MG63 (cell line): ENCODE data around the gene CHST11. TPM values are rescaled to one million over a fixed set of nuclear protein-coding genes. Genes with fewer than 3 reads are reported as not detected.

Experiments used
- DNase-seq: peaks from one replicate; pipeline ENCODE4 v3.0.0-alpha.2; 2020
- H3K27me3 ChIP-seq: fragments of 250-450 bp; sonication (Bioruptor Pico); 2 replicates; pipeline ENCODE4 v1.5.1; 2020; ENCODE audit warnings: mild to moderate bottlenecking, moderate library complexity
- H3K36me3 ChIP-seq: fragments of 250-450 bp; sonication (Bioruptor Pico); 2 replicates; pipeline ENCODE4 v1.5.1; 2020; ENCODE audit warnings: mild to moderate bottlenecking, moderate library complexity
- H3K4me3 ChIP-seq: fragments of 250-450 bp; sonication (Bioruptor Pico); 2 replicates; pipeline ENCODE4 v1.5.1; 2020; ENCODE audit warnings: mild to moderate bottlenecking, moderate library complexity
- H3K9me3 ChIP-seq: fragments of 250-450 bp; sonication (Bioruptor Pico); 2 replicates; pipeline ENCODE4 v1.5.1; 2020; ENCODE audit warnings: mild to moderate bottlenecking, moderate library complexity
- total RNA-seq: library from RNA; depleted of rRNA; stranded (reverse); fragments of >200 nt; shearing (Covaris generic); gene quantifications from 2 replicates; pipeline ENCODE4 v1.2.3, GENCODE V29; 2014; ENCODE audit warnings: low replicate concordance

CHST11 gene
- total RNA-seq, 1 experiment from 2014 or later: 0.13 TPM

DNA sequence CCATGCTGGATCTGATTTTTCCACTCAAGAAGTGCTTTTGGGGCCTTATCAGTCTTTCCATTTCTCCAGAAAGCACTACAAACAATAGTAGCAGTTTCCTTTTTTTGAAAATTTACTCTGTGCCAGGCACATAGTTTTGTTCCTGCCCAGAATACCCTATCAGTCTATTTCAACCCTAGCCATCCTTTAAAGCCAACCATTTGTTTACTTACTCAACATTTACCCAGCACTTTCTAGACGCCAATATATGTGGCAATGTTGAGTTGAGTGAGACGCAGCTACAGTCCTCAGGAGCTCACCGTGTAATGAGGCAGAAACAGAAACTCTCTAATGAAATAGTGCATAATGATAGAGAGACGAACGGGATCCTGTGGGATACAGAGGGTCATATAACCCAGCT lies 32.9 kb upstream of the CHST11 start:
- H3K36me3 ChIP-seq: no peaks in the 10 kb centered on the region
- no peak for DNase-seq
- no peaks in the 10 kb centered on the region for H3K9me3 ChIP-seq
- no peaks in the 10 kb centered on the region for H3K27me3 ChIP-seq
- H3K4me3 ChIP-seq: no peak overlapping the region

DNA sequence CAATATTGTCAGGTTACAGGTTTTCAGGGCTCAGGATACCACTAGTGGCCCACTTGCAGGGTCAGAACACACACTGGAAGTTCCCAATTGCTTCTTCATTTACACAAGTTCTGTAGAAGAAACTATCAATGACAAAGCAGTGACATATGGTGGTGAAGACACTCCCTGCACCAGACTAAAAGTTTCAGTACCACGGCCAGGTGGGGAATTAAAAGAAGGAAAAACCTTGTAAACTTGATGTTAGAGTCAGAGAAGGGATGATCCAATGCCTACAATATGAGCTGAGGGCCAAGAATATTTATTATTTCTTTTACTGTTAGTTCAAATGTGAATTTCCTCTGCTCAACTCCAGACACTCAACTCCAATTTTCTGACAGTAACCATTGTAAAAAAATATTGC lies 31.8 kb upstream of the CHST11 start:
- Histone ChIP-seq H3K36me3 (no peaks in the 10 kb centered on the region), H3K4me3 (no peak overlapping the region), H3K9me3 (no peaks in the 10 kb centered on the region), H3K27me3 (no peaks in the 10 kb centered on the region)
- no peak for DNase-seq

DNA sequence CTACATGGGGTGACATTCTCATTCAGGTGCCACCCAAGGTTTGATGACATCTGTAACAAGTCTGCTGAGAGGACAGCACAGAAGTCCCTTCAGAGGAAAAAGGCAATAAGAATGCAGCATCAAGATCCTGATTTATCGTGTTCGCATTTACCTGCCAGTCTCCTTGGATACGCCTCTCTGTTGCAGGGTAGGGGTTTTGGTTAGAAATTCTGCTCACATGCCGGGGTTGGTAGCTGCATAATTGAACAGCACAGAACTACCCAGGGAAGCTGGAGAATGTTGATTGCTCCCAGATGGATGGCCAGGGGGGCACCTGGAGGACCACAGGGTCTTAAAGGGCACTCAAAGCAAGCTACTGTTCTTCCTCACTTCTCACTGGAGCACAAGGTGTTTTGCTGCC lies 31.1 kb upstream of the CHST11 start:
- H3K36me3 ChIP-seq: no peaks in the 10 kb centered on the region
- no peaks in the 10 kb centered on the region for H3K27me3 ChIP-seq
- no peaks in the 10 kb centered on the region for H3K9me3 ChIP-seq
- DNase-seq: no peak
- no peak overlapping the region for H3K4me3 ChIP-seq

DNA sequence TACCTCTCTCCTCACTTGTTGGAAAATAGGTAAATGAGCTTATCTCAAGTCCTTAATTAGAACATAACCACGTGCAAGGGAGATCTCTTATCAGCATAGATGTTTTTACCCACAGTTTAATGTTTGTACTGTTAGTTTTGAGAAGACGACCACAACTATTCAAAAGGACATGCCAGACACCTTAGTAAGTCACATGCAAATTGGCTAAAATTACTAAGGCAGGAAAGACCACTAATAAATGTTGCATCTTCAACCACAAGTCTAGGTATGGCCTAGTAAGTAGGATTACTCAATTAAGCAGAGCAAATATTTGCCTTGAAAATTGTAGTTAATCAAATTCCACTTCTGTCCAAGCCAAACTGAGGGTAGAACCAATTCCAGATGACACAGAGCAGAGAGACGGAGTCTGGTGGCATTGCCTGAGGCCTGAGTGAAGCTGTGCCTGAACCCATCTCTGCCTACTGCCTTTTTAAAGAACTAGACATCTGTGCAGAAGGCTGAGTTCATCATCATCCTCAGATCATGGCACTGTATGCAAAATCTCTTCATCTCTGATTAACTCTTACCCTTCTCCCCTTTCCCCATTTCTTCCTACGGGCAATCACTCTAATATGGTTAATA lies 29.7 kb upstream of the CHST11 start:
- no peak for DNase-seq
- no peaks in the 10 kb centered on the region for H3K27me3 ChIP-seq
- no peaks in the 10 kb centered on the region for H3K36me3 ChIP-seq
- H3K9me3 ChIP-seq: no peaks in the 10 kb centered on the region
- no peak overlapping the region for H3K4me3 ChIP-seq

DNA sequence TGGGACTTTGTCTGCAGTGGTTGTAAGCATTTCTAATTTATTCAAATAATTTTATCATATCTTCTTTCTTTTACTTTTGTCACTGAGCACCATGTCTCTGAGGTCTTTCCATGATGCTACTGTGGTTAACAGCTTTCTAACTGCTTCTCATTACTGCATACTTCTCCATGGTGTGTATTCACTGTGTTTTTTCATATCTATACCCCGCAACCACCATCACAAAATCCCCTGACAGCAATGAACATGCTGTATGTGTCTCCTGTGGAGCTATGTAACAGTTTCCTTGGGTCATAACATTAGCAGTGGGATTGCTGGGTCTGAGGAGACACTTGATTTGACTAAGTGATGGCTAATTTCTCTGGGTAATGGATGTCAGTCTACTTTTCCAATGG lies 29.2 kb upstream of the CHST11 start:
- H3K36me3 ChIP-seq: no peaks in the 10 kb centered on the region
- no peaks in the 10 kb centered on the region for H3K9me3 ChIP-seq
- H3K27me3 ChIP-seq: no peaks in the 10 kb centered on the region

DNA sequence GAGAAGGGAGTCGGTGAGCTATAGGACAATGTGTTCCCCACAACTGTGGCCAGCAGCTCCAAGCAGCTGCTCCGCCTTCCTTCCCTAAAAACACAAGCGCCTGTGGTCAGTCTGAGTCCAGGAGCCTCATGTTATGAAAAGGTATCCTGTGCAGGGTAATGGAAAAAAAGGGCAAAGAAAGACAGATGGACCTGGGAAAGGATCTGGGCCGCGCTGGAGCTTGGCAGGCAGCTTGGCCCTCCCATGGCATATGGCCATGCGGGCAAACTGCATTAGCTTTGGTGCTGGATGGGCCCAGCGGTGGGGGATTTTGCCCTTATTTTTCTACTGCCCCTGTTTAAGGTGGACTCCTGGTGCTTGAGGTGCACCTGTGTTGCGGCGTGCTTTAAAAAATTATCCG lies 23.7 kb upstream of the CHST11 start:
- Histone ChIP-seq H3K9me3 (no peaks in the 10 kb centered on the region), H3K4me3 (no peak overlapping the region), H3K27me3 (no peaks in the 10 kb centered on the region), H3K36me3 (no peaks in the 10 kb centered on the region)
- DNase-seq: no peak

More for the DNA sequence above, 29.2 kb upstream of the CHST11 start:
- no peak overlapping the region for H3K4me3 ChIP-seq
- DNase-seq: no peak

DNA sequence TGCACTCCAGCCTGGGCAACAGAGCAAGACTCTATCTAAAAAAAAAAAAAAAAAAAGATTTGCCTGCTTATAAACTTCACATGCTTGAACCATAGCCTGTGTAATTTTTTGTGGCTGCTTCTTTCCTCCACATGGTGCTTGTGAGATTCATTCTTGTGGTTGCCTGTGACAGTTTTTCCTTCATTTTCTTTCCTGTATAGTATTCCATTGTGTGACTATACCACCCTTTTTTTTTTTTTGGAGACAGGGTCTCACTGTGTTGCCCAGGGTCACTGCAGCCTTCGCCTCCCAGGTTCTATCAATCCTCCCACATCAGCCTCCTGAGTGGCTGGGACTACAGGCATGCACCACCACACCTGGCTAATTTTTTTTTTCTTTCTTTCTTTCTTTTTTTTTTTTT lies 22.6 kb upstream of the CHST11 start:
- H3K36me3 ChIP-seq: no peaks in the 10 kb centered on the region
- DNase-seq: no peak
- no peaks in the 10 kb centered on the region for H3K27me3 ChIP-seq
- no peak overlapping the region for H3K4me3 ChIP-seq
- no peaks in the 10 kb centered on the region for H3K9me3 ChIP-seq

DNA sequence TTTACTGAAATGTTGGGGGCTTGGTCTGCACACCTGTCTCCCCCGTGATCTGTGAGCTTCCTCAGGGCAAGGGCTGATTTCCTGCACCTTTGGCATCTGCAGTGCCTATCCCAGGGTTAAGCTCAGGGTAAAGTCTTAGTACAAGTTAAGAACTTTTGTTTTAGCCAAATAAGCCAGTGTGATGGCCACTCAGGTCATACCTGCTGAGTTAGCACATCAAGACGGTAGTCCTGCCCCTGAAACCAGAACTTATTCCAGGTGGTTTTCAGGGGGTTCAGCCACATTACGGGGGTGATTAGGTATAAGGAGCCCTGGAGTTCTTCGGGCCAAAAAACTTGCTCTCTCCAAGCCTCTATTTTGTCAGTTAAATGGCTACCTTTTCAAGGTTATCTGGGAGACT lies 21.6 kb upstream of the CHST11 start:
- Histone ChIP-seq H3K4me3 (no peak overlapping the region), H3K27me3 (no peaks in the 10 kb centered on the region), H3K9me3 (no peaks in the 10 kb centered on the region), H3K36me3 (no peaks in the 10 kb centered on the region)
- DNase-seq: no peak

DNA sequence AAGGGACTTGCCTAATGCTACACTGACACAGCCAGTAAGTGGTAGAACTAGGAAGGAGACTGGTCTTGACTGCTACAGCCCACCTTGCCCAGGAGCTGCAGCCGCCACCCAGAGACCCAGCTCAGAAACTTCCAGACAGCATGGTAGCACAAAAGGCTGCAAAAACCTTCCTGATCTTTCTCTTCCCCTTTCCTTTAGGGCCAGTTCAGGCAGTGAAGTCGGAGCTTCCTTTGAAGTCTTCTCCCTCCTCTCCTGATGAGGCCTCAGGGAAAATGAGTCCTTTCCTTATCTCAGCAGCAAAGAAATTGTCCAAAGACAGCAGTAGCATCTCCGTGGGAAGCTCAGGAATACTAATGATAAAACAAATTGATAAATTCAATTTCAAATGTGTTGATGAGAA lies 21.0 kb upstream of the CHST11 start:
- no peaks in the 10 kb centered on the region for H3K27me3 ChIP-seq
- no peak for DNase-seq
- no peaks in the 10 kb centered on the region for H3K36me3 ChIP-seq
- no peaks in the 10 kb centered on the region for H3K9me3 ChIP-seq
- no peak overlapping the region for H3K4me3 ChIP-seq

DNA sequence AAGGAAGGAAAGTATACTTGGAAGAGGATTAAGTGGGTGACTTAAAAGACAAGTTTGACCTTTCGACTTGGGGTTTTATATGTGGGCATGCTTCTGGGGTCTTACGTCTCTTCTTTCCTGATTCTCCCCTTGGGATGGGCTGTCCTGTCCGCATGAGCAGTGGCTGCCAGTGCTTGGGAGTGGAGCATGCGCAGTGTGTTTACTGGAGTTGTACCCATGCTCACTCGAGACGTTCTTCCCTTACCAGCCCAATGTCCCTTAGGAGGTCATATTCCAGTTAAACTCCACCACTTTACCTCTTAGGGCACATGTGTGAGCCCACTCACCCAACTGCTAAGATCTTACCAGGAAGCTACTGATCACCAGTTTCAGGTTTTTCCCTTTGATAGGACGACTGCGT lies 20.0 kb upstream of the CHST11 start:
- Histone ChIP-seq H3K36me3 (no peaks in the 10 kb centered on the region), H3K9me3 (no peaks in the 10 kb centered on the region), H3K27me3 (no peaks in the 10 kb centered on the region), H3K4me3 (no peak overlapping the region)
- DNase-seq: no peak

DNA sequence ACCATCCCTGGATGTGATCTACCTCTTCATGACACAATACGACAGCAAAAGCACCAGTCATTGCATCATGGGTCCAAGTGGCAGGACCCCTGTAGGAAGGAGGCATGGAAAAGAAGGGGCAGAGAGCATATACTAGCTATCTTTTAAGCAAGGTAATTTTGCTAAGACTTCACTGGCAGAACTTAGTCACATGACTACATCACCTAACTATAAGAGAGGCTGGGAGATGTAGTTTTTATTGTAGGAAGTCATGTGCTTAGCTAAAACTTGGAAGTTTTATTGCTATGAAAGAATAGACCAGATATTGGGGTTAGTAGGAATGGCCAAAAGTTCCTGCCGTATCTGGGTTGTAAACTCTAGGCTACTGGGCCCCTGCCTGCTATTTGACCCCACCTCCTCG lies 18.6 kb upstream of the CHST11 start:
- Histone ChIP-seq H3K36me3 (no peaks in the 10 kb centered on the region), H3K4me3 (no peak overlapping the region), H3K9me3 (no peaks in the 10 kb centered on the region), H3K27me3 (no peaks in the 10 kb centered on the region)
- no peak for DNase-seq

DNA sequence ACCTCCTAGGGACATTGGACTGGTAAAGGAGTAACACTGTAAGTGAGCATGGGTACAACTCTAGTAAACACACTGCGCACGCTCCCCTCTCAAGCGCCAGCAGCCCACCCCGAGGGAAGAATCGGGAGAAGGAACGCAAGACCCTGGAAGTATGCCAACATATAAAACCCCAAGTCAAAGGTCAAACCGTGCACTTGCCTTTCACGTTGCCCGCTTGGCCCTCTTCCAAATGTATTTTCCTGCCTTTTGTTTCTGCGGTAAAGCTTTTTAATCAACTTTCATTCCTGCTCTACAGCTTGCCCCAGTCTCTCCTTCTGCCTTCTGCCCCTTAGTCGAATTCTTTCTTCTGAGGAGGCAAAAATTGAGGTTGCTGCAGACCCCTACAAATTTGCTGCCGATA lies 17.6 kb upstream of the CHST11 start:
- no peak overlapping the region for H3K4me3 ChIP-seq
- H3K36me3 ChIP-seq: no peaks in the 10 kb centered on the region
- no peaks in the 10 kb centered on the region for H3K27me3 ChIP-seq
- DNase-seq: no peak
- no peaks in the 10 kb centered on the region for H3K9me3 ChIP-seq

DNA sequence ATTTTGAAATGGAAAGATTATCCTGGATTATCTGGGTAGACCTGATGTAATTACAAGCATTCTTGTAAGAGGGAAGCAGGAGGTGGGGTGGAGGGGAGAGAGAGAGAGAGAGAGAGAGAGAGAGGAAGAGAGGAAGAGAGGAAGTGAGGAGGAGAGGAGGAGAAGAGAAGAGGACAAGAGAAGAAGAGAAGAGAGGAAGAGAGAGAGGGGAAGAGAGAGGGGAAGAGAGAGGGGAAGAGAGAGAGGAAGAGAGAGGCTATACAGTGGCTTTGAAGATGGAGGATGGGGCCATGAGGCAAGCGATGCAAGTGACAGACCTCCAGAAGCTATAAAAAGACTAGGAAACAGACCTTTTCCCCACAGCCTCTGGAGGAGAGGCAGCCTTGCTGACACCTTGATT lies 13.7 kb upstream of the CHST11 start:
- Histone ChIP-seq H3K4me3 (no peak overlapping the region), H3K36me3 (no peaks in the 10 kb centered on the region), H3K9me3 (no peaks in the 10 kb centered on the region), H3K27me3 (no peaks in the 10 kb centered on the region)
- no peak for DNase-seq

DNA sequence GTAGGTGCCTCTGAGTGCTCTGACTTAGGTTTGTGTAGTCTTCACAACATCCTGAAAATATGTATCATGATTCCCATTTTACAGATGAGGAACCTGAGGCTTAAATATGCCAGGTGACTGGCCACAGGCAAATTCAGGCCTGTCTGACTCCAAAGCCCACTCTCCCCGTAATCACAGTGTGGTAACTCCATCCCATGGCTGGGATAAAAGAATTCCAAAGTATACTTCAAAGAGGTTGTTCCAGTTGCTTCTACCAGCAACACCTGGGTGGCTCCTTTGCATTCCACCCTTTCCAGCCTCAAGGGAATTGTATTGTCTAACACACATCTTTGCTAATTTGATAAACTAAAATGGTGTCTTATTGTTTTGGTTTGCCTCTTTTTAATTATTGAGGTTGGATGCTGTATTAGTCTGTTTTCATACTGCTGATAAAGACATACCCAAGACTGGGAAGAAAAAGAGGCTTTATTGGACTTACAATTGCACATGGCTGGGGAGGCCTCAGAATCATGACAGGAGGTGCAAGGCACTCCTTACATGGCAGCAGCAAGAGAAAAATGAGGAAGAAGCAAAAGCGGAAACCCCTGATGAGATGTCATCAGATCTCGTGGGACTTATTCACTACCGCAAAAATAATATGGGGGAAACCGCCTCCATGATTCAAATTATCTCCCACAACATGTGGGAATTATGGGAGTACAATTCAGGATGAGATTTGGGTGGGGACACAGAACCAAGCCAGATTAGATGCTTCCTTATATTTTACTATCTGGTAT lies 9.9 kb upstream of the CHST11 start:
- H3K36me3 ChIP-seq: no peaks in the 10 kb centered on the region
- no peaks in the 10 kb centered on the region for H3K27me3 ChIP-seq

DNA sequence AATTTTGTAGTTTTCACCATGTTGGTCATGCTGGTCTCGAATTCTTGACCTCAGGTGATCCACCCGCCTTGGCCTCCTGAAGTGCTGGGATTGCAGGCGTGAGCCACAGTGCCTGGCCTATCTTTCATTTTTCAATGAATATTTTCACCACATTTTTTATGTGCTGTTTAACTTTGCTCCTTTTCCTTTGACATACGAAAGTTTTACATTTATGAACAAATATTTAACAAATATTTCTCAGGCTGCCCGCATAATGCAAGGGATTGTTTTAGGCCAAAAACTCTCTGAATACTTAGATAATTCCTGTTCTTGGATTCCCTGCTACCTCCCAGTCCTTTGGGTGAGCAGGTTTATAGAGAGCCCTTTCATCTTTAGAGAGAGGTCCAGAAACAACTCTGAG lies 8.7 kb upstream of the CHST11 start:
- no peak overlapping the region for H3K4me3 ChIP-seq
- DNase-seq: no peak
- peaks cover 3% of the 10 kb centered on the region; the same call in 1 of the 2 replicates for H3K9me3 ChIP-seq
- no peaks in the 10 kb centered on the region for H3K27me3 ChIP-seq
- no peaks in the 10 kb centered on the region for H3K36me3 ChIP-seq

More for the DNA sequence above, 9.9 kb upstream of the CHST11 start:
- peaks cover 3% of the 10 kb centered on the region; the same call in 1 of the 2 replicates for H3K9me3 ChIP-seq
- no peak overlapping the region for H3K4me3 ChIP-seq
- no peak for DNase-seq

DNA sequence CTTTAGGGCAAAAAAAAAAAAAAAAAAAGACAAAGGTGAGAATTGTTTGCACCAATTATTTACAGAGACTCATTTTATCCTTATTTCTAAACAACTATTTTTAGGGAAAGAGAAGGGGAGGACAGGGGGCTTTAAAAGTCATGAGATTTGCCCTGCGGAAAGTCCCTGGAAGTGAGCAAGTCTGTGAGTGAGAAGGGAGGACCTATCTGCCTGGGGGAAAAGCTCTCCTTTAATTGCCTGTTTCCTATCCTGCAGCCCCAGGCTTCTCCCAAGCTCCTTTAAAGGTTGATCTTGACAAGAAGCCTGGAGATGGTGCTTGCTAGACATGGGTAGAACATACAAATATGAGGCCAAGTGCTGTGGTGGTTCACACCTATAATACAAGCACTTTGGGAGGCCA lies 8.3 kb upstream of the CHST11 start:
- Histone ChIP-seq H3K4me3 (no peak overlapping the region), H3K9me3 (peaks cover 3% of the 10 kb centered on the region; the same call in 1 of the 2 replicates), H3K36me3 (no peaks in the 10 kb centered on the region), H3K27me3 (no peaks in the 10 kb centered on the region)
- no peak for DNase-seq

DNA sequence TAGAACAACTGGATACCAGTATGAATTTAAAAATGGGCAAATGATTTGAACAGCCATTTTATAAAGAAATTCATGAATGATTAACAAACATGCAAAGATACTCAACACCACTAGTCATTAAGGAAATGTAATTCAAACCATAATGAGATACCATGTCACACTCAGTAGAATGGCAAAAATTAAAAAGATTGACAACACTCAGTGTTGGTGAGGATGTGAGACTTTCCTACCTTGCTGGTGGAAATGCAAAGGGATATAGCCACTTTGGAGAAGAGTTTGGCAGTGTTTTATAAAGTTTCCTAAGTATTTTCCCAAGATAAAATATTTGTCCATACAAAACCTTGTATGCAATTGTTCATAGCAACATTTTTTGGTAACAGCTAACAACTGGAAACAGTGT lies 6.0 kb upstream of the CHST11 start:
- Histone ChIP-seq H3K4me3 (no peak overlapping the region), H3K27me3 (no peaks in the 10 kb centered on the region), H3K36me3 (no peaks in the 10 kb centered on the region), H3K9me3 (peaks cover 3% of the 10 kb centered on the region; the same call in 1 of the 2 replicates)
- no peak for DNase-seq

DNA sequence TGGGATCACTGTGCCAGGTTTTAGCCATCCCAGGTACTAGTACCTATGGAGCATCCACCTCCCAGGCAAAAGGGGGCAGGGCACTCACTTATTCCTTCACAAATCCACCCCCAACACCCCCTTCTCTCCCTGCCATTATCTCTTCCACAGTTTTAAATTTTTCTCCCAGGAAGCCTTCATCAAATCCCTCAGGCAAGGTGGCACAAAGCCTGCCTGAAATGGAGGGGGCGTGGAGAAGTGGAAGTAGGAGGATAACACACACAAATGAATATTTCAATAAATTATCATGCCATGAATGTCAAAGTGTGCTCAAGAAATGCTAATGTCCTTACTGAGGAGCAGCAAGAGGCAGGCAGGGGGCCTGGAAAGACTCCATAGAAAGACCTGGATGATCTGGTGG lies 4.7 kb upstream of the CHST11 start:
- no peak for DNase-seq
- Histone ChIP-seq H3K4me3 (no peak overlapping the region), H3K36me3 (no peaks in the 10 kb centered on the region)

More for the DNA sequence above, 4.7 kb upstream of the CHST11 start:
- H3K9me3 ChIP-seq: peaks cover 3% of the 10 kb centered on the region; the same call in 1 of the 2 replicates
- H3K27me3 ChIP-seq: no peaks in the 10 kb centered on the region
